ENCODE results near the gene INF2. TPM values are rescaled to one million over a fixed set of nuclear protein-coding genes. Genes with fewer than 3 reads are reported as not detected.

The INF2 gene
- total and polyA plus RNA-seq, 2 donors (not counting 3 experiments of a cell fraction or from before 2014, with no cell fraction given): 55.3 to 124 TPM

GRCh38 chr14:104755621-104756020 is 66.2 kb downstream of the INF2 start:
- DNase-seq (ENCODE audit: low read depth, low spot score): no peak
- FAIRE-seq: no peak
- ChIA-PET CTCF (interaction anchor here (1.0 to 1.5 kb wide), 2 partner anchors 10 to 70 kb away, joined by 3 to 4 read pairs; no protein-coding TSS in a partner anchor), POLR2A (no interaction called here)
- no peak overlapping the region for H3K9ac ChIP-seq (replicated peaks; ENCODE audit: extremely low read depth, insufficient read depth, low read length)
- H3K36me3 ChIP-seq (ENCODE audit: control insufficient read depth in 2 of 2, extremely low read depth in 1 of 2, insufficient read depth in 2 of 2, low read length in 2 of 2): peaks cover 0 to 39% of the 10 kb centered on the region in 2 experiments
- no peak overlapping the region for H3K27ac ChIP-seq (ENCODE audit: insufficient read depth, low read depth, low read length)
- no TSS peak for BruUV-seq (replicated peaks)
- peaks cover 8% of the 10 kb centered on the region for H3K4me1 ChIP-seq (ENCODE audit: control insufficient read depth, extremely low read depth, insufficient read depth, low read length)
- no peaks in the 10 kb centered on the region for H4K20me1 ChIP-seq (replicated peaks; ENCODE audit: control insufficient read depth, extremely low read depth, insufficient read depth, low read length)
- no peak overlapping the region for H3K4me3 ChIP-seq (replicated peaks in 1 of 3; ENCODE audit: insufficient read depth in 1 of 3, low read depth in 1 of 3, low read length in 3 of 3)
- H3K27me3 ChIP-seq (ENCODE audit: control insufficient read depth in 2 of 2, insufficient read depth in 2 of 2, low read length in 2 of 2): no peaks in the 10 kb centered on the region
- peaks cover 24% of the 10 kb centered on the region for H3K79me2 ChIP-seq (ENCODE audit: control insufficient read depth, insufficient read depth, low read length)
- TF ChIP-seq POLR2A (IDR thresholded peaks at IDR 0.05; ENCODE audit: low read depth, low read length) (no peak), MYC (IDR thresholded peaks at IDR 0.05; ENCODE audit: low read depth, low read length) (no peak), FOS (IDR thresholded peaks at IDR 0.05; ENCODE audit: borderline replicate concordance, insufficient read depth, low read length) (no peak), POLR2AphosphoS5 (IDR thresholded peaks at IDR 0.05; ENCODE audit: insufficient read depth, low read depth, low read length) (no peak), MAX (IDR thresholded peaks at IDR 0.05; ENCODE audit: insufficient read depth, insufficient read length) (no peak), CTCF (IDR thresholded peaks at IDR 0.05; ENCODE audit: extremely low read depth in 1 of 2, insufficient read depth in 1 of 2, low read depth in 1 of 2, low read length in 2 of 2) (no peak), JUN (IDR thresholded peaks at IDR 0.05; ENCODE audit: borderline replicate concordance, insufficient read depth, insufficient read length, low read depth) (no peak), GATA2 (IDR thresholded peaks at IDR 0.05; ENCODE audit: insufficient read depth, insufficient read length, low read depth, low read length) (no peak), EZH2 (IDR thresholded peaks at IDR 0.05; ENCODE audit: borderline replicate concordance, low read depth, low read length, severe bottlenecking) (no peak)
- no peak overlapping the region for H3K4me2 ChIP-seq (ENCODE audit: insufficient read depth, low read length)
- dilution Hi-C loops (cut with MboI; ENCODE audit: extremely low pct_ligation_motif_present, low sequenced_read_pairs) (no loop called here), intact Hi-C loops (cut with micrococcal nuclease) (no loop called here)
- H3K9me3 ChIP-seq (replicated peaks; ENCODE audit: control insufficient read depth, insufficient read depth, low read length): no peaks in the 10 kb centered on the region
- no peak overlapping the region for H2AFZ ChIP-seq (ENCODE audit: low read depth, low read length)
- H3K9me1 ChIP-seq (replicated peaks; ENCODE audit: control insufficient read depth, extremely low read depth, insufficient read depth, low read length): no peaks in the 10 kb centered on the region

Measured in endothelial cell of umbilical vein (primary cell).